HG03565 (cell line): Measurements from ENCODE around the gene MICAL2.

ENCODE experiments used
- ATAC-seq: cut with Tn5 transposase; IDR thresholded peaks from one replicate; pipeline ENCODE4 v1.9.1; 2021; ENCODE audit warnings: mild to moderate bottlenecking, moderate library complexity; ENCODE audit not compliant: unreplicated experiment

MICAL2 gene

GRCh38 chr11:12263141-12263693, 152.8 kb downstream of the MICAL2 start:
- ATAC-seq, result no peak

GRCh38 chr11:12264361-12264760, 154.0 kb downstream of the MICAL2 start:
- no peak for ATAC-seq

- ATAC-seq, result no peak
Measured at GRCh38 chr11:12266132-12266531, 155.7 kb downstream of the MICAL2 start.

GRCh38 chr11:12266943-12267342, 156.6 kb downstream of the MICAL2 start:
- ATAC-seq, result no peak

GRCh38 chr11:12267921-12268320, 157.5 kb downstream of the MICAL2 start:
- no peak for ATAC-seq

- no peak for ATAC-seq
Measured at GRCh38 chr11:12269104-12269441, 158.7 kb downstream of the MICAL2 start.

- ATAC-seq, result no peak
Measured at GRCh38 chr11:12269446-12270214, 159.2 kb downstream of the MICAL2 start.

- ATAC-seq, result no peak
Measured at GRCh38 chr11:12270215-12270797, 159.9 kb downstream of the MICAL2 start.

- ATAC-seq, result no peak
Measured at GRCh38 chr11:12270817-12271216, 160.4 kb downstream of the MICAL2 start.

GRCh38 chr11:12271241-12271640, 160.9 kb downstream of the MICAL2 start:
- no peak for ATAC-seq

- ATAC-seq, result no peak
Measured at GRCh38 chr11:12271826-12272366, 161.5 kb downstream of the MICAL2 start.

GRCh38 chr11:12272821-12273617, 162.6 kb downstream of the MICAL2 start:
- no peak for ATAC-seq

- ATAC-seq, result no peak
Measured at GRCh38 chr11:12273618-12273995, 163.2 kb downstream of the MICAL2 start.

- no peak for ATAC-seq
Measured at GRCh38 chr11:12274056-12274455, 163.7 kb downstream of the MICAL2 start.

GRCh38 chr11:12274558-12275197, 164.3 kb downstream of the MICAL2 start:
- no peak for ATAC-seq

- no peak for ATAC-seq
Measured at GRCh38 chr11:12275818-12276217, 165.4 kb downstream of the MICAL2 start.

- no peak for ATAC-seq
Measured at GRCh38 chr11:12276356-12276755, 166.0 kb downstream of the MICAL2 start.

GRCh38 chr11:12276831-12277475, 166.6 kb downstream of the MICAL2 start:
- no peak for ATAC-seq

- ATAC-seq, result no peak
Measured at GRCh38 chr11:12278766-12279671, 168.6 kb downstream of the MICAL2 start.
